Stimulated activated CD4-positive, alpha-beta T cell treated with anti-CD3 and anti-CD28 coated beads, Interleukin-12 subunit alpha, Interleukin-12 subunit beta, amount 100 ng/mL, for 24 hours (primary cell): ENCODE results near the gene SLC39A7.

Experiments used
- DNase-seq, 2 experiments: peaks; one replicate each; pipeline ENCODE4 v3.0.0-alpha.2; 2020; ENCODE audit warnings: low read depth in 2 of 2

Gene SLC39A7

DNA sequence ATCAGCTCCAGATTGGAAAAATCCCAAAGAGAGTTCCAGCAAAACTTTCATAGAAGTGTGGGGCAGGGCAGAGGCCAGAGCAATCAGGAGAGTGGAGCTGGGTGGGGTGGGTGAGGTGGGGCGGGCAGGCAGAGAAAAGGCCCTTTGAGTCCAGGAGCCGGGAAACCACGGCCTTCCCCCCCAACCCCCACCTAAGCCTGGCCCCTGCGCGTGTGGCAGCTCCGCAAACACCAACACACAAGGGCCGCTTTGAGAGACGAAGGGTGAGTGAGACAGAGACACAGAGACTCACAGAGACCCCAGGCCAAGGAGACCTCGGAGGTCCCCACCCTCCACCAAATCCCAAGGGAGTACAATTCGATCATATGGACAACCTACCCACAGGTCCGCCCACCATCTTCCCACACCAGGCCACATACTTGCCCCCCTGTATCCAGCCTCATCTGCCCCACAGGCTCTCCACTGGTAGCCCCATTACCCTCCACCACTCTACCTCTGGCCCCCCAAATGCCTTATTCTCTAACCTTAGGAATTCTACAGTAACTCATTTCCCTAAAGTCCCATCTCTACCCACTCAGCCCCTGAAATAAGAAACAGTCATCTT, 10.1 kb upstream of the SLC39A7 start:
- DNase-seq, result no peak

DNA sequence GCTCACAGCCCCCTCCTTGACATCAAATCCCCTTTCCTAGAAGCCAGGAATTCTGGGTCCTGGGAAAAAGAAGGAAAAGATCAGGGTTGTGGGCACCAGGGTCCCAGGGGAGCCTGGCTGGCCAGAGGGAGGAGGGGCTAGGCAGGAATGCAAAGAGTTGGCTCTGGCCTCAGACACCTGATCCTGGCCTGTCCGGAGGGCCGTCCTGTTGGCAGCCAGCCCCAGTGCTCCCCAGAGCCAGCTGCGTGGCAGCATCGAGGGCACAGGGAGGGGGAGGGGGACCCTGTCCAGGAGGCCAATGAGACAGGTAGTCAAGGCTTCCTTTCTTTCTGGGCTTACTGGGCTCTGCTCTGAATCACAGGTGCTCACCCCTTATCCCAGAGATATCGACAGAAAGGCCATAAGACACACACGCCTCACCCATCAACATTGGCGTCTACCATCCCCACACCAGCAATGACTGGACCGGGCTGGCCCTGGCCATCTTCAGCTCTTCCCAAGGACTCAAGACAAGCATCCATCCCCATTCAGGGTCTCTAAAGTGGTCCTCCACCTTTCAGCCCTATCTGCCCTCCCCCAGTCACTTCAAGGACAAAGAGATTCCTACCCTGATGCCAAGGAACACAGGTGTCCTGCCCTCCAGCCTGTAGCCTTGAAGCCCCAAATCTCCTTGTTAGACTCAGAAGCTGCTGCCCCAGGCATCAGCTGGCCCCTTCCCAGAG, 9.1 kb upstream of the SLC39A7 start:
- DNase-seq, result no peak

DNA sequence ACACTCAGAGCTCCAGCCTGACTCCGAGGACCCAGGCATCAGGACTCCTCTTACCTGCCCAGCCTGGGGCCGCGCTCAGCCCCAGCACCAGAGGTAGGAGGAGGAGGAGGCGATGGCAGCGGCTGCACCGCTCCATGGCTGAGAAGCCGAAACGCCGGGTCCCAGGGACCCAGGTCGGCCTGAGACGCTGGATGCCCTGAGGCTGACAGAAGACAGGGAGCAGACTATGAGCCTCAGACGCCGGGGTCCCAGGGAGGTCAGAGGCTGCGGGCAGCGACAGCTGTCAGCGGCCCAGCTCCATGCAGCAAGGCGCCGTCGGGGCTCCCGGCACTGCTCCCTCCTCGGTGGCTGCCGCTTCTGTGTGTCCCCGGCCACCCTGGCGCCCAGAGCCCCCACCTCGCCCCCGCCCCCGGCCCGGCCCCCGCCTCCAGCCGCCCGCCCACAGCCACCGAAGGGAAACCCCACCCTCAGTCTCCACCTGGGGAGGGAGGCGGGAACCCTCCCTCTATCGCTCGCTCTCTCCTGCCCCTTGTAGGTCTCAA, 8.5 kb upstream of the SLC39A7 start, which contains the start of gene COL11A2:
Gene COL11A2 (minus strand): TSS at position 363 of the 542 bp plus-strand sequence. CDS start 227 bp downstream, at position 136.
- DNase-seq, result no peak

DNA sequence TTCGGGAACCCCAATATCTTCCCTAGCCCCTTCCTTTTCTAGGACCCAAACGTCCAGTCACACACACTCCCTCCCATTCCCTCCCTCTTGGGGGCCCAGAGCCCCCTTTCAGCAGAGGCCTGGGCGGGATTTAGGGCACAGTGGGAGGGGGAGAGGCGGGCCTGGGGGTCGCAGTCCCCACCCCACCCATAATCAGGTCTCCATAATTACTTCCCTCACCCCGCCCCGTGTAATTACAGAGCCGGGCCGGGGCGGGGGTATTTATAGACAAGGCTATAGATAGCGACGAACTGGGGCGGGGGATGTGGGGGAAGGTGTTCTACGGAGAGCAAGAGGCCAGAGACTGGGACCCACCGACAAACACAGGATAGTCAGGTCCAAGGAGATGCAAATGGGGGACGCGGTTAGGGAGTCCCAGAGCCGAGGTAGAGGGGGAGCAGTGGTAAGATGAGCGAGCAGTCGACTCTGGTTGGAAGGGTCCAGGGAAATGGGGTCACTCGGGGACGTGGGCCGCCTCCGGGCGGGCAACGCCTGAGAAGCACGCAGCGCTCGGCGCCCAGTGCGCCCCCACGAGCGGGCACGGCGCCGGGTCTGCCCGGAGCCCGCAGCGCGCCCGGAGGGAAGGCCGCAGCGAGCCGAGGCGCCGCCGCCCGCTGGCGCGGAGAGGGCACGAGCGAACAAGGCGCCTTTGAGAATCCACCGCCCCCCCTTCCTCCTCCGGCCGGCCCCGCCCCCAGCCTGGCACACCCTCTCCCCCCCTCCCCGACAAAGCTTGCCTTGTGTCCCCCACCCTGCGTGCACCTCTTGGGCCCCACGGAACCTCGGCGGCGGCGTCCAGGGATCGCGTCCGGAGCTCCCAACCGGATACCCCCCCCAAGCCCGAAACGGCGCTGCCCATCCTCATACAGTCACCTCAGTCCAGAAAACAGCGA, 7.7 kb upstream of the SLC39A7 start:
- no peak for DNase-seq

DNA sequence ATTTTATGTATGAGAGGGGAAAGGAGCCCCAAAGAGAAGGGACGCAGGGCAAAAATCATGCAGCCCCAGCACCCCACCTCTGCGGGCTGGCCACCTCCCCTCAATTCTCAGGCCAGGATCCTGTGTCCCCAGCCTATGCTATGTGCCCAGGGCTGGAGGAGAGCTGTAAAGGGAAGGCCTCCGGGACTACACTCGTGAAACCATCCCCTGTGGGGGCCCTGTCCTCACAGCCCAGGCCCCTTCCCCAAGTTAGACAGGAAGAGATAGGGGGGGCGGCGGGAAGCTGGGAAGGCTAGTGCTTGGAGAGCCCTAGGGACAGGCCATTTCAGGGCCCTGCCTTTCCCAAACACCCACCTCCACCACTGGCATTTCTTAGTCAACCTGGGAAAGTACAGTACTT, 7.0 kb upstream of the SLC39A7 start:
- DNase-seq, result no peak

DNA sequence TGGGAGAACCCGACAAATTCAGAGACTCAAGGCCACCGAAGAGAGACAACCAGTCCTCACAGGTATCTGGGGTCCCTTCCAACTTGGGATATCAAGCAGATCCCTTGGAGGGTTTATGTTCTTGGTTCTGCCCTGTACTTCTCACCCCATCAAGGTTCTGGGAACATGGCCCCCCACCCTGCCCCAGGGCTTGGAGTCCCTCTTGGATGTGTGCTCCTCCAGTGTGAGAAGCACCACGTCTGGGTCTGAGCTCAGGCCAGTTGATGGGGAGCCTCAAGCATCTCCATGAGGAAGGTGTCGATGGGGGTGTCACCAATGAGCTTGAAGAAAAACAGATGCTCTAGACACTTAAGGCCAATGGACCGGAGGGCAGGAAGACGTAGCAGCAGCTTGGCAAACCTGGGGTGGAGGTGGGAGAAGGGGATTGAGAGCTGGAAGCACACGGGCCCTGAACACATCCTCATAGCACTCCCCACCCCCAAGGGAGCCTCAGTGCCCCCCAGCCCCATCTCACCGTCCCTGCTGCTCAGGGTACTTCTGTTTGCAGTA, 6.2 kb upstream of the SLC39A7 start:
- DNase-seq, result no peak

DNA sequence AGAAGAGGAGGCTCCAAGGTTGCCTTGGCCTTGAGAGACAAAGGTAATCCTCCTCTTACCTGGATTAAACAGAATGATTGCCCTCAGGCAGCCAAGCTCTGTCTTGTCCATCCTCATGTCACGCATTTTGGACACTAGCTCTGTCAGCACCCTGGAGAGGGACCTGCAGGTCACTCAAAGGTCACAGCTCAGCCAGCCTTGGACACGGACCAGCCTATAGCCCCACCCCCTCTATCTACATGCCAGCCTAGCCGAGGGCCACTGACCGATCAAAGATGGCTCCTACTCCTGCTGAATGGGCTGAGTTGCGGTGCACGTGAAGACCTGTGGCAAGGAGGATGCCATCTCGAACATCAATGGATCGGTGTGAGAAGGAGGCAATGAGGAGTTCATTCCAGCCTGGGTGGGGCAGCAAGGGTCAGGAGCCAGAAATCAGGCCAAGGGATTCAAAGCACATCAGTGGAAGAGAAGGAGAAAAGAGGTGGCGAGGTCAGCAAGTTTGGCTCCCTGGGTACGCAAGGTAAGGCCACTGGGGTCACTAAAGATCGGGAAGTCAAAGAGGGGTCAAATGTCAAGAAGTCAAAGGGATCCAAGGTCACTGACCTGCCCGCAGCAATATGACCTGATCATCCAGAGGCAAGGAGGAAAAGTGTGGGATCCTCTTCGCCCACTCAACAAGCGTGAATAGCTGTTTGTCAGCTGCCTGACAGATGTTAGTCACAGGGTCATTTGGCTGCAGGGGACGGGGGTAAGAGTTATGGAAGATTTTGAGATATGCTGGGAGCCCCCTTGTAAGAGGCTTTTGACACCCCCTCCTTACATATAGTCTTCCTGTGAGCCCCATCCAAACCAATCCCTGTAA, 5.1 kb upstream of the SLC39A7 start:
- DNase-seq, result no peak

DNA sequence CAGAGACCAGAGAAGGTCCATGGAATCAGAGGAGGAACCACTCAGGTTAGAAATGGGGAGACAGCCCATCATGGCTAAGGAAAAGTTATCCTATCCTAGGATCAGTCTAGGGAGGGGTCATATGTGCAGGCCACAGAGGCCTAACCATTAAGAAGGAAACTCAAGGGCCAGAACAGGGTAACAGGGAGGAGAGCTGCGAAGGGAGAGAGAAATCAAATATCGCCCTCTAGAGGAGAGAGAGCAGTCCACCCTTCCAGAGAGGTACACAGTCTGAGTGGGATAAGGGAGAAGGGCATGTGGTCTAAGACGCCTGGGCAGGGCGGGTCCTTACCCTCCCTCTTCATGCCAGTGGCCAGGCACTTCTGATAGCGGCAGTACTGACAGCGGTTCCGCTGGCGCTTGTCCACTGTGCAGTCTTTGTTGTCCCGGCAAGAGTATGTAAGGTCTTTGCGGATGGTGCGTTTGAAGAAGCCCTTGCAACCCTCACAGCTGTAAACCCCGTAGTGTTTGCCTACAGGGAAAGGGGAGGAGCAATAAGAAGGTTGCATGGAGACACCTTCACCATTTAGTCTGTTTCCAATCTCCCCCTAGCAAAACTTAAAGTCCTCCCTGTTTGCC, 3.1 kb upstream of the SLC39A7 start:
- no peak for DNase-seq

DNA sequence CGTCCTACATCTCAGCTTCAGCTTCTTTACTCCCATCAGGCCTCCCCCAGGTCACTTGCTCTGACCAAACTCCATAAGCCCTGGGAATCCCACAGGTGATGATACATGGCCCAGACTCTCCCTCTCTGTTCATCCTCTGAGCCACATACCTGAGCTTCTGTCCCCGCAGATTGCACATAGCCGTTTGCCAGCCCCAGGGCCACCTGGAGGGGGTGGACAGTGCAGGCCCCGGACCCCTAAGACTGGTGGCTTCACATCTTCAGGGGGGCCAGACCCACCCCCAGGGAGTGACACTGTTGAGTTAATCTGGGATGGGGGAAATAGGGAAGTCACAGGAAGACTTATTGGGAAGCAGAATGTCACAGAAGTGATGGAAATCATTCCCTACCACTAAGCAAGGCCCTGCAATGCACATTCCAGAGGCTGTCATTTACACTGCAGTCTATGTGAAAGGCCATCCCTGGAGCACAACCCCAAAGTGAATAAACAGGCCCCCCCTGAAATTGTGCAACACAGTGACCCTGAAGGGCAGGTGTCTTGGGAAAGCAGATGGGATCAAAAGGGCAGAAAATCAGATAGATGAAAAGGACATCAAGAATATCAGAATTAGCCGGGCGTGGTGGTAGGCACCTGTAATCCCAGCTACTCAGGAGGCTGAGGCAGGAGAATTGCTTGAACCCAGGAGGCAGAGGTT, 2.4 kb upstream of the SLC39A7 start:
- no peak for DNase-seq

DNA sequence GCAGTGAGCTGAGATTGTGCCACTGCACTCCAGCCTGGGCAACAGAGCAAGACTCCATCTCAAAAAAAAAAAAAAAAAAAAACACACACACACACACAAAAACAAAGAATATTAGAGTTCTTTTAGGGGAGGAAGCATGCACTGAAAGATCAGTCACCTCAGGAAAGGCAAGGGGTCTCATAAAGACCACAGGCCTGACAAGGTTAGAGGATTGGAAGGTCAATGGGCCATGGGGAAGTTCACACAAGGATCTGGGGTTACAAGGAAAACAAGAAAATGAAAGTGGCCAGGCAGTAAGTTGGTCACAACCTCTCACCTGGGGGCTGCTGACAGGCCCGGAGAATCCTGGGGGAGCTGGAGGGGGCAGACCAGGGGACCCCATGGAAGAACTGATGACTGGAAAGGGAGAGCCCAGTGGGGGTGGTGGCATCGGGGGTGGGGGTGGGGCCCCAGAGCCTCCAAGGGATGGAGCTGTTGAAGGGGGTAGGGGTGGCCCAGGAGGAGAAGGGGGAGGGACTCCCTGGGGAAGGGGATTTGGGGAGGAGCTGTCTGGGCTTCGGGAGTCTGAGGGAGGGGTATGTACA, 1.7 kb upstream of the SLC39A7 start:
- no peak for DNase-seq

DNA sequence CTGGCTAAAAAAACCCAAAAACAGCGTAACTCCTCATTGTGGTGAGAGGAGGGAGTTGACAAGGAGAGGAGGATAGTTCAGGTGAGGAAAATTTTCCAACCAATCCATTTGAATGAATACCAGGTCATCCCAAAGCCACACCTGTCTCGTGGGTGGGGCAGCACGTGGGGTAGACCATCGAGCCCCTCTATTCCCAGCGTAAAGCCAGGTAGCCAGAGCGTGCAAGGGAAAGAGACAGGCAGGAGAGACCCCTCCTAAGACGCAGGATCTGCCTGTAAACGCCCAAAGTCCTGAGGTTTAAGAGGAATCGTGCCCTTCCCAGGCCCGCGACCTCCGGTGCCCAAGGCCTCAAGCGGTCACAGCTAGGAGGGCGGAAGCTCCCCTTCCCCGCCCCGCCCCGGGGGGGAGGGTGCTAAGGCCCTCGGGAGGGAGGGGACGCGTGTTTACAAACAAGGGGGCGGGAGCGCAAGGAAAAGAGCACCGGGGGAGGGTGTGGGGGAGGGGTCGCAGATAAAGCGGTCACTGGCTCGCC, 914 bp upstream of the SLC39A7 start:
- peak; percentile 54 to 77 for DNase-seq

DNA sequence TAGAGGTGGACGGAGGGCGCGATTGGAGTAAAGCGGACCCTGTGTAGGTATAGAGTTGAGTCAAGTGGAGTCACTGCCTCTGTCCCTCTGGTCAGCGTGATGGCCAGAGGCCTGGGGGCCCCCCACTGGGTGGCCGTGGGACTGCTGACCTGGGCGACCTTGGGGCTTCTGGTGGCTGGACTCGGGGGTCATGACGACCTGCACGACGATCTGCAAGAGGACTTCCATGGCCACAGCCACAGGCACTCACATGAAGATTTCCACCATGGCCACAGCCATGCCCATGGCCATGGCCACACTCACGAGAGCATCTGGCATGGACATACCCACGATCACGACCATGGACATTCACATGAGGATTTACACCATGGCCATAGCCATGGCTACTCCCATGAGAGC, 479 bp downstream of the SLC39A7 start:
- DNase-seq, result no peak

DNA sequence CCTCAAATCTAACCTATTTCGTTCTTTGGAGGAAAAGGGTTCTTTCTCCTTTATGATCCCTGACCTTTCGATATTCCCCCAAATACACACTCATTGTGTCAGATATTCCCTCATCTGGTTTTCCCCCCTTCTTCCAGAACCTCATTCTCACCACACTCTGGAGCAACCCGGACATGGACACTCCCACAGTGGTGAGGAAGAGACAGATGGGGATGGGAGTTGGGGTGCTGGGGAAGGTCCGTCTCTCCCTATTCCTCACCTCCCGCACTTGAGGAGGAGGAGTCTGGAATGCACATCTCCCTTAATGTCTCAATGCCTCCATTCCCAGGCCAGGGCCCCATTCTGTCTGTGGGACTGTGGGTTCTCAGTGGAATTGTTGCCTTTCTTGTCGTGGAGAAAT, 1.3 kb downstream of the SLC39A7 start:
- DNase-seq, result no peak

DNA sequence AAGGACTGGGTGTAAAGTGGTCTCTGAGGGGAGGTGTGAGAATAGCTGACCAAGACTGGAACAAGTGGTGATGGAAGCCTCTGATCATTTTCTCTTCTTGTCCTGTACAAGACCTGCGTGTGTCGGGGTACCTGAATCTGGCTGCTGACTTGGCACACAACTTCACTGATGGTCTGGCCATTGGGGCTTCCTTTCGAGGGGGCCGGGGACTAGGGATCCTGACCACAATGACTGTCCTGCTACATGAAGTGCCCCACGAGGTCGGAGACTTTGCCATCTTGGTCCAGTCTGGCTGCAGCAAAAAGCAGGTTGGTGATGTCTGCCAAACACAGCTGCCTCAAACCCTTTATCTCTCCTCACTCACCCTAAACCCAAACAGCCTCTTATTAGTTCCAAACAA, 2.1 kb downstream of the SLC39A7 start:
- no peak for DNase-seq

DNA sequence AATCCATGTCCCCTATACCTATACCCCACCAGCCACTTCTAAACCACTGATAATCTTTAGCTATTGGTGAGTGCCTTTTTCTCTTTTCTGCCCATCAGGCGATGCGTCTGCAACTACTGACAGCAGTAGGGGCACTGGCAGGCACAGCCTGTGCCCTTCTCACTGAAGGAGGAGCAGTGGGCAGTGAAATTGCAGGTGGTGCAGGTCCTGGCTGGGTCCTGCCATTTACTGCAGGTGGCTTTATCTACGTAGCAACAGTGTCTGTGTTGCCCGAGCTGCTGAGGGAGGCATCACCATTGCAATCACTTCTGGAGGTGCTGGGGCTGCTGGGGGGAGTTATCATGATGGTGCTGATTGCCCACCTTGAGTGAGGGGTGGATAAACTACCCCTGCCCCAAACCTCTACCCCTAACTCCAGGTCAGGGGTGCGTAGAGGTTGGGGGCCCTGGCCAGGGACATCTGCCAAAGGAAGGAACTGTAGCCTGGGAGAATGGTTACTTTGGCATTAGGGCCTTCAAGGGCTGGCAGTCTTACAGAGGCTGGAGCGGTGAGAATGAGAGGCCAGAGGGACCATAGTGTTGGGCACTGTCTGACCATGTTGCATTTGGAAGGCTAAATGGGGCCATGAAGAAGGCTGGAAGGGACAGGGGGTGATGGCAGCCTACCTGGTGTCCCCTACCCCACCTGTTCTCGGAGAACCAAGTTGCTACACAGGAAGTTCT, 2.9 kb downstream of the SLC39A7 start:
- no peak for DNase-seq

DNA sequence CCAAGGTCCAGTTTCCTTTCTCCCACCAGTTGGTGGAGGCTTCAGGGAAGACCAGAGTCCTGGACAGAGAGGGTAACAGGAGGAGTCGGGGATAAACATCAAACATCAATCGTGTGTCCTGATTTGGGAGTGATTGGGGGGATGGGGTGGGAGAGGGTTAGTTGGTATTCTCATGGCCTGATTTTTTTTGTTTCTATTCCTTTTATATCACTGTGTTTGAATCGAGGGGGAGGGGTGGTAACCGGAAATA, 3.4 kb downstream of the SLC39A7 start:
- DNase-seq, result no peak

DNA sequence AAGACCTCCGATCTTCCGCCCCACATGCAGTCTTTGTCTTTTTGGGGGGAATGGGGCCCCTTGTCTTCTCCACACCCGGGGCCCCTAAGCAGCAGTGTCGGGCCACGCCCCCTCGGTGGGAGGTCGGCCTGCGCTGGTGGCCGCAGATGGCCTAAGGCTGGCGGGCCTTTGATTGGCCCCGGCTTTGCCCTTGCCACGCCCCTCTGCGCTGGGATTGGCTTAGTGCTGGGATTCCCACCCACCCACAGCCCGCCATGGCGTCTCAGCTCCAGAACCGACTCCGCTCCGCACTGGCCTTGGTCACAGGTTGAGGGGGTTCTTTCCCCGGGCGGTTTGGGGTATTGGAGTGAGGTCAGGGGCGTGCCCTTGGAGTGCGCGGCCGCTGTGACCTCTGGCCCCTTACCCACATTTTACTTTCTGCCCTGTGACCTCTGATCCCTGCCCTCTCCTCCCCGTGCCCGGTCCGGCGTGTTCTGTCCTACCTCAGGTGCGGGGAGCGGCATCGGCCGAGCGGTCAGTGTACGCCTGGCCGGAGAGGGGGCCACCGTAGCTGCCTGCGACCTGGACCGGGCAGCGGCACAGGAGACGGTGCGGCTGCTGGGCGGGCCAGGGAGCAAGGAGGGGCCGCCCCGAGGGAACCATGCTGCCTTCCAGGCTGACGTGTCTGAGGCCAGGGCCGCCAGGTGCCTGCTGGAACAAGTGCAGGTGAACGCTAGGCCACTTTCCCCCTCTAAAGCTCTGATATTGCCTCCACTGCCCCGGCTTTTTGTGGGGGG, 3.9 kb downstream of the SLC39A7 start, which contains the start of gene HSD17B8:
Gene HSD17B8 (plus strand): TSS at position 241 of the 776 bp plus-strand sequence. CDS start 14 bp downstream, at position 255.
- DNase-seq, result peak; percentile 85 to 95
